A549 (cell line): Measurements from ENCODE around the gene SCRN1. TPM values are rescaled to one million over a fixed set of nuclear protein-coding genes. Genes with fewer than 3 reads are reported as not detected.

Experiments
- ATAC-seq, 2 experiments: fragments of 200-7000 bp in 1 of 2; fragments of >200 bp in 1 of 2; cut with Nextera tagmentation in 1 of 2; cut with Tn5 transposase in 1 of 2; 3 replicates each; pipeline versions ENCODE4 v1.8.0 to v1.9.1; 2018 to 2020; ENCODE audit warnings: mild to moderate bottlenecking in 1 of 2, moderate library complexity in 1 of 2
- CTCF ChIA-PET: fragments of 300-600 bp; sonication (Branson Sonifier 250); formaldehyde crosslinking; extraction: SDS; loops from one replicate; lab custom pipeline; 2021; ENCODE audit warnings: antibody characterized with exemption, inconsistent platforms; lab: Yijun Ruan, JAX
- POLR2A ChIA-PET: fragments of 350-600 bp; formaldehyde crosslinking; extraction: SDS; loops from one replicate; lab custom pipeline; 2021; ENCODE audit warnings: antibody characterized with exemption, inconsistent platforms; lab: Yijun Ruan, JAX
- DNase-seq, 2 experiments: peaks; one replicate each; pipeline versions ENCODE4 v3.0.0 to v3.0.0-alpha.2; 2011 to 2016; ENCODE audit warnings: low read depth in 1 of 2, low spot score in 1 of 2
- FAIRE-seq: peaks from 2 replicates; lab custom pipeline; 2011; peaks lifted over from hg19 to GRCh38; lab: Jason Lieb, UNC
- H3K27ac ChIP-seq, 2 experiments: fragments of >200 bp; sonication (Bioruptor Twin); formaldehyde crosslinking; 3 replicates each; pipeline ENCODE4 v1.5.1; 2016 to 2017
- H3K4me1 ChIP-seq: fragments of >200 bp; sonication (Bioruptor Twin); formaldehyde crosslinking; 3 replicates; pipeline ENCODE4 v1.6.1; 2016
- H3K4me2 ChIP-seq: fragments of >200 bp; sonication (Bioruptor Twin); formaldehyde crosslinking; 3 replicates; pipeline ENCODE4 v1.6.1; 2016
- H3K4me3 ChIP-seq: fragments of >200 bp; sonication (Bioruptor Twin); formaldehyde crosslinking; 3 replicates; pipeline ENCODE4 v1.5.1; 2016
- H3K9me3 ChIP-seq: fragments of >200 bp; sonication (Bioruptor Twin); formaldehyde crosslinking; 3 replicates; pipeline ENCODE4 v1.6.1; 2016
- ATOH8 ChIP-seq: fragments of 250-450 bp; sonication (Bioruptor Pico); IDR thresholded peaks from 2 replicates; pipeline ENCODE4 v1.5.0; 2020; ENCODE audit warnings: low read depth, mild to moderate bottlenecking, moderate library complexity
- BCL3 ChIP-seq: fragments of >200 bp; sonication (Bioruptor Twin); formaldehyde crosslinking; IDR thresholded peaks from 3 replicates; pipeline ENCODE4 v1.6.1; 2016
- CTCF ChIP-seq: fragments of >200 bp; sonication (Bioruptor Twin); formaldehyde crosslinking; IDR thresholded peaks from 3 replicates; pipeline ENCODE4 v1.5.1; 2016
- ELK1 ChIP-seq: fragments of 150-350 bp; IDR thresholded peaks from 2 replicates; pipeline ENCODE4 v1.6.1; 2014; ENCODE audit warnings: low read depth, mild to moderate bottlenecking, low read length
- ESRRA ChIP-seq: fragments of 150-350 bp; IDR thresholded peaks from 2 replicates; pipeline ENCODE4 v1.6.1; 2014; ENCODE audit warnings: mild to moderate bottlenecking, low read length, borderline replicate concordance
- FOSB ChIP-seq: fragments of 250-450 bp; sonication (Bioruptor Pico); IDR thresholded peaks from 2 replicates; pipeline ENCODE4 v1.5.0; 2020; ENCODE audit warnings: mild to moderate bottlenecking, moderate library complexity
- HDAC2 ChIP-seq: fragments of 200-600 bp; sonication (generic); IDR thresholded peaks from 2 replicates; pipeline ENCODE4 v1.6.1; 2016
- KDM1A ChIP-seq: fragments of 200-600 bp; sonication (generic); IDR thresholded peaks from 2 replicates; pipeline ENCODE4 v1.6.1; 2016; ENCODE audit warnings: low read depth, mild to moderate bottlenecking
- MAFK ChIP-seq: fragments of 450-650 bp; IDR thresholded peaks from 2 replicates; pipeline ENCODE4 v1.6.1; 2014; ENCODE audit not compliant: partially characterized antibody
- MAX ChIP-seq: IDR thresholded peaks from 2 replicates; pipeline ENCODE4 v1.6.1; 2012
- MAZ ChIP-seq: fragments of 150-350 bp; IDR thresholded peaks from 2 replicates; pipeline ENCODE4 v1.6.1; 2014; ENCODE audit warnings: antibody characterized with exemption, low read depth, low read length, borderline replicate concordance
- MYC ChIP-seq: IDR thresholded peaks from 2 replicates; pipeline ENCODE4 v1.6.1; 2012; ENCODE audit warnings: mild to moderate bottlenecking, inconsistent platforms, low read length, improper control_type of control experiment, borderline replicate concordance
- NFE2L2 ChIP-seq: fragments of 150-350 bp; conservative IDR thresholded peaks from 2 replicates; pipeline ENCODE4 v1.6.1; 2014; ENCODE audit warnings: low read length
- NR3C1 ChIP-seq: fragments of >200 bp; sonication (Bioruptor Twin); formaldehyde crosslinking; IDR thresholded peaks from 3 replicates; pipeline ENCODE4 v1.6.1; 2017
- POLR2A ChIP-seq: IDR thresholded peaks from 2 replicates; pipeline ENCODE4 v1.6.1; 2012; ENCODE audit warnings: mild to moderate bottlenecking, low read length
- POLR2AphosphoS2 ChIP-seq: conservative IDR thresholded peaks from 2 replicates; pipeline ENCODE4 v1.6.1; 2012; ENCODE audit warnings: low read length, improper control_type of control experiment, inconsistent platforms
- RARB ChIP-seq: fragments of 250-450 bp; sonication (Bioruptor Pico); IDR thresholded peaks from 2 replicates; pipeline ENCODE4 v1.8.0; 2021; ENCODE audit warnings: mild to moderate bottlenecking, moderate library complexity
- SMC3 ChIP-seq: fragments of >200 bp; sonication (Bioruptor Twin); formaldehyde crosslinking; IDR thresholded peaks from 3 replicates; pipeline ENCODE4 v1.6.1; 2018; ENCODE audit warnings: inconsistent platforms
- SREBF2 ChIP-seq: fragments of 450-650 bp; IDR thresholded peaks from 2 replicates; pipeline ENCODE4 v1.6.1; 2014; ENCODE audit warnings: mild to moderate bottlenecking, moderate library complexity
- USF2 ChIP-seq: fragments of 450-650 bp; IDR thresholded peaks from 2 replicates; pipeline ENCODE4 v1.6.1; 2014; ENCODE audit warnings: antibody characterized with exemption
- WGBS: methylation state at CpG from one replicate; pipeline ENCODE4 v1.1.6; 2017; ENCODE audit errors: missing lambda C conversion rate; 5-methylcytosine and 5-hydroxymethylcytosine counted together
- polyA plus RNA-seq, 4 experiments: library from polyadenylated mRNA; depleted of rRNA in 3 of 4; stranded (reverse); fragments of >200 nt; fragmentation: RNase III in 1 of 4; extraction: RNeasy Plus Mini Kit Qiagen cat#74134 plus additional on column Dnase treatment in 1 of 4; gene quantifications; 2 replicates in 3 of 4; 3 replicates in 1 of 4; pipeline ENCODE4 v1.2.3, GENCODE V29; 2011 to 2017

The SCRN1 gene
- polyA plus RNA-seq, 2 of the 4 experiments (the other 2 are of a cell fraction), result 49.7 to 88.9 TPM

GRCh38 chr7:29882481-29882880 lies 107.1 kb downstream of the SCRN1 start:
- no peaks in the 10 kb centered on the region for H3K9me3 ChIP-seq

GRCh38 chr7:29881724-29882123 lies 107.9 kb downstream of the SCRN1 start:
- no peak overlapping the region for H3K4me3 ChIP-seq
- TF ChIP-seq MAZ (no peak), MAFK (no peak), FOSB (no peak)
- POLR2A ChIA-PET, result no interaction called here
- CTCF ChIA-PET, result interaction anchor here (1.4 kb wide), 1 partner anchor 40 kb away, joined by 3 read pairs; no protein-coding TSS in a partner anchor
- DNase-seq (no peak), ATAC-seq (no peak), FAIRE-seq (no peak)
- 67% methylated on average over 7 of the region's 7 CpGs for WGBS
- H3K27ac ChIP-seq, result no peak overlapping the region
- no peaks in the 10 kb centered on the region for H3K4me1 ChIP-seq
- H3K4me2 ChIP-seq, result no peak overlapping the region
- no peaks in the 10 kb centered on the region for H3K9me3 ChIP-seq

More at GRCh38 chr7:29882481-29882880, 107.1 kb downstream of the SCRN1 start:
- ChIA-PET CTCF (interaction anchor here (0.7 to 1.4 kb wide), 2 partner anchors 9 to 39 kb away, joined by 3 to 4 read pairs; no protein-coding TSS in a partner anchor), POLR2A (no interaction called here)
- H3K4me1 ChIP-seq, result no peaks in the 10 kb centered on the region
- no peak overlapping the region for H3K4me3 ChIP-seq
- FAIRE-seq, result no peak
- H3K27ac ChIP-seq, result no peak overlapping the region
- TF ChIP-seq MAFK (no peak), NFE2L2 (no peak), KDM1A (no peak), ELK1 (no peak), USF2 (no peak), MAZ (no peak), MYC (no peak), CTCF (no peak), HDAC2 (no peak), ATOH8 (CRISPR knock-in tag) (no peak), MAX (no peak), SMC3 (no peak)
- no peak for ATAC-seq
- no peak for DNase-seq
- 82% methylated on average over 1 of the region's 1 CpG for WGBS
- H3K4me2 ChIP-seq, result no peak overlapping the region

GRCh38 chr7:29879609-29880008 lies 110.0 kb downstream of the SCRN1 start:
- FAIRE-seq, result no peak
- WGBS, result 62% methylated on average over 2 of the region's 2 CpGs
- DNase-seq, result no peak
- H3K4me2 ChIP-seq, result no peak overlapping the region
- TF ChIP-seq POLR2AphosphoS2 (no peak), NR3C1 (no peak), BCL3 (no peak), POLR2A (no peak), SREBF2 (no peak), ESRRA (no peak), RARB (CRISPR knock-in tag) (no peak), MAZ (no peak)
- no peaks in the 10 kb centered on the region for H3K4me1 ChIP-seq
- H3K4me3 ChIP-seq, result no peak overlapping the region
- no peak for ATAC-seq
- H3K27ac ChIP-seq, result no peak overlapping the region
- ChIA-PET POLR2A (no interaction called here), CTCF (interaction anchor here (0.9 to 3.5 kb wide), 5 partner anchors 28 to 685 kb away, joined by 3 to 28 read pairs (median 6); no protein-coding TSS in a partner anchor)
- H3K9me3 ChIP-seq, result no peaks in the 10 kb centered on the region
